ENCODE measurements around the gene GABRG3. TPM values are rescaled to one million over a fixed set of nuclear protein-coding genes. Genes with fewer than 3 reads are reported as not detected.
"Not testable (repeated sequence)": the region's sequence is repeated elsewhere in the genome, so short reads cannot be mapped to it uniquely, and the experiment has no call there.

The GABRG3 gene
- total RNA-seq, 1 donor from 2014 or later = under 0.01 TPM

- no peak overlapping the region for H3K9ac ChIP-seq (ENCODE audit: low read depth in 1 of 3, low read length in 3 of 3)
- peaks cover 0 to 3% (median 0%) of the 10 kb centered on the region in 3 donors for H3K27me3 ChIP-seq (ENCODE audit: control insufficient read depth in 3 of 3, insufficient read depth in 3 of 3, low read length in 3 of 3)
- no peaks in the 10 kb centered on the region for H3K36me3 ChIP-seq (ENCODE audit: control insufficient read depth in 3 of 3, insufficient read depth in 3 of 3, low read length in 3 of 3)
- no peak overlapping the region for H3K27ac ChIP-seq (ENCODE audit: low read depth, low read length)
- H3K4me1 ChIP-seq (ENCODE audit: control insufficient read depth in 3 of 3, insufficient read depth in 3 of 3, low read length in 3 of 3) = no peaks in the 10 kb centered on the region
- peaks cover 0 to 3% (median 0%) of the 10 kb centered on the region in 3 donors for H3K9me3 ChIP-seq (ENCODE audit: control insufficient read depth in 3 of 3, low read length in 3 of 3)
- no peak overlapping the region for H3K4me3 ChIP-seq (ENCODE audit: low read length in 3 of 3)
Observed at GRCh38 chr15:27353856-27354255, 382.9 kb downstream of the GABRG3 start.

DNA sequence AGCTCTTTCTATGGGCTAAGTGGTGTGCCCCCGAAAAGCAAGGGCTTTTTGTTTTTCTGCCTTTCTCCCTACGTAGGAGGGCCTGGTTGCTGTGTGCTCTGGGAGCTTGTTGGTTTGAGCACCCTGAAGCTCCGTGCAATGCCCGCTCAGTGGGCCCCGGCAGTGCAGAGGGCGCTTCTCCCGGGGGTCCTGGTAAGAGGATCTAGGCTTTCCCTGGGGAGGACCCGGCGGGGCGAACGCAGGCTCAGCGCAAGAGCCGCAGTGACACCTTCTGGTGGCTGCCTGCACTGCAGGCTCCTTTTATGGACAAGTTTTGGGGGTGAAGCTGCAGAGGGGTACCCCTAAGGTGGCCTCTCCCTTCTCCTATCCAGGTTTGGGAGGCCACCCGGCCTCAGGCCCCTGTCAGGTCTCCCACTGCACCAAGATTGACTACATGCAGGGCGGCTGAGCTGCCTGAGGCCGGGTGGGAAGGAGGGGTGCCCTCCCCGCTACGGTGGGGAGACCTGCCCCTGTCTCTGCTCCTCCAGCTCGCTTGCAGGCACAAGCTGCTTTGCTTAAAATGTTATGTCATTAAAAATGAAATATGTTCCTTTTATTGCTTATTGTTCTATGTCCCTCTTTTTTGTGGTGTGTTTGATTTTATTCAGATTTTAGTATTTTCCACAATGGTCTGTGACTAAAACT, 387.9 kb downstream of the GABRG3 start:
- Histone ChIP-seq H3K9ac (ENCODE audit: low read depth in 1 of 3, low read length in 3 of 3) (no peak overlapping the region), H3K36me3 (ENCODE audit: control insufficient read depth in 3 of 3, insufficient read depth in 3 of 3, low read length in 3 of 3) (no peaks in the 10 kb centered on the region), H3K9me3 (ENCODE audit: control insufficient read depth in 3 of 3, low read length in 3 of 3) (peaks cover 0 to 2% (median 0%) of the 10 kb centered on the region in 3 donors), H3K27ac (ENCODE audit: low read depth, low read length) (no peak overlapping the region), H3K4me1 (ENCODE audit: control insufficient read depth in 3 of 3, insufficient read depth in 3 of 3, low read length in 3 of 3) (no peaks in the 10 kb centered on the region), H3K4me3 (ENCODE audit: low read length in 3 of 3) (no peak overlapping the region), H3K27me3 (ENCODE audit: control insufficient read depth in 3 of 3, insufficient read depth in 3 of 3, low read length in 3 of 3) (no peaks in the 10 kb centered on the region)

- H3K36me3 ChIP-seq (ENCODE audit: control insufficient read depth in 3 of 3, insufficient read depth in 3 of 3, low read length in 3 of 3) = no peaks in the 10 kb centered on the region
- no peaks in the 10 kb centered on the region for H3K9me3 ChIP-seq (ENCODE audit: control insufficient read depth in 3 of 3, low read length in 3 of 3)
- H3K4me3 ChIP-seq (ENCODE audit: low read length in 3 of 3) = no peak overlapping the region
- H3K27me3 ChIP-seq (ENCODE audit: control insufficient read depth in 3 of 3, insufficient read depth in 3 of 3, low read length in 3 of 3) = no peaks in the 10 kb centered on the region
- no peaks in the 10 kb centered on the region for H3K4me1 ChIP-seq (ENCODE audit: control insufficient read depth in 3 of 3, insufficient read depth in 3 of 3, low read length in 3 of 3)
- no peak overlapping the region for H3K9ac ChIP-seq (ENCODE audit: low read depth in 1 of 3, low read length in 3 of 3)
- H3K27ac ChIP-seq (ENCODE audit: low read depth, low read length) = no peak overlapping the region
Observed at GRCh38 chr15:27359586-27359985, 388.6 kb downstream of the GABRG3 start.

DNA sequence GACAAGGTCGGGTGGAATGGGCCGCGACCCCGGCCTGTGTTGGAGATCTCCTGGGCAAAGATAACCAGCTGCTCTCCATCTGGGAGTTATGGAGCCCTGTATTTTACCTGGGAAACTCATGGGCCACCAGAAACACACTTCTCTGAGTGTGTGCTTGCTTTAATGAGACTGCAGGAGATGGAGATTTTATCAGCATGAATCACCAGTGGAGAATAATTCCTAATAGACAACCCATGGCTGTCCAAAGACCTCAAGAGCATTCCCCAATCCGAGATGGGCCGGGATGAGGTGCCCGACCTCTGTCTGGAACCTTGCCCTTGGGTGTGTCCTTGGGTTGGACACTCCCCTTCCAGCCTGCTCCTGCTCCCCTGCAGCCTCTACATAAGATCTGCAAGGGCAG, 389.3 kb downstream of the GABRG3 start:
- Histone ChIP-seq H3K4me3 (ENCODE audit: low read length in 3 of 3) (no peak overlapping the region), H3K27ac (ENCODE audit: low read depth, low read length) (no peak overlapping the region), H3K9me3 (ENCODE audit: control insufficient read depth in 3 of 3, low read length in 3 of 3) (no peaks in the 10 kb centered on the region), H3K9ac (ENCODE audit: low read depth in 1 of 3, low read length in 3 of 3) (no peak overlapping the region), H3K27me3 (ENCODE audit: control insufficient read depth in 3 of 3, insufficient read depth in 3 of 3, low read length in 3 of 3) (no peaks in the 10 kb centered on the region), H3K4me1 (ENCODE audit: control insufficient read depth in 3 of 3, insufficient read depth in 3 of 3, low read length in 3 of 3) (no peaks in the 10 kb centered on the region), H3K36me3 (ENCODE audit: control insufficient read depth in 3 of 3, insufficient read depth in 3 of 3, low read length in 3 of 3) (no peaks in the 10 kb centered on the region)

GRCh38 chr15:27361438-27361837, 390.5 kb downstream of the GABRG3 start:
- no peak overlapping the region for H3K4me3 ChIP-seq (ENCODE audit: low read length in 3 of 3)
- no peaks in the 10 kb centered on the region for H3K9me3 ChIP-seq (ENCODE audit: control insufficient read depth in 3 of 3, low read length in 3 of 3)
- no peaks in the 10 kb centered on the region for H3K36me3 ChIP-seq (ENCODE audit: control insufficient read depth in 3 of 3, insufficient read depth in 3 of 3, low read length in 3 of 3)
- no peaks in the 10 kb centered on the region for H3K4me1 ChIP-seq (ENCODE audit: control insufficient read depth in 3 of 3, insufficient read depth in 3 of 3, low read length in 3 of 3)
- H3K27me3 ChIP-seq (ENCODE audit: control insufficient read depth in 3 of 3, insufficient read depth in 3 of 3, low read length in 3 of 3) = no peaks in the 10 kb centered on the region
- H3K27ac ChIP-seq (ENCODE audit: low read depth, low read length) = no peak overlapping the region
- H3K9ac ChIP-seq (ENCODE audit: low read depth in 1 of 3, low read length in 3 of 3) = no peak overlapping the region

DNA sequence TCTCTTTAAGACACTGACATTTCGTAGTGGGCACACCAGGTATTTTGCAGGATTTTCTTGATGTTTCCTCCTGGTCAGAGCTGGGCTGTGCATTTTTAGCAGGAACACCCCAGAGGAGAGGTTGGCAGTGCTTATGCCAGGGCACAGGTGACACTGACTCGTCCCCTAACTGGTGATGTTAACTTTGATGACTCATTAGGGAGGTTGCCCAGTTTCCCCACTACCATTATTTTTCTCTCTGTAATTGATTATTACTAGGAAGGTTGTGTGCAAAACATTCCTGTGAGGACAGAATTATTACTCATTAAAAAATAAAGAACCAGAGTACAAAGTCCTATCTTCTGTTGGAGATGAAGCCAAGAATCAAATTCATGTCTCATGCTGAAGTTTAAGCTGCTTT, 394.5 kb downstream of the GABRG3 start:
- Histone ChIP-seq H3K27me3 (ENCODE audit: control insufficient read depth in 3 of 3, insufficient read depth in 3 of 3, low read length in 3 of 3) (no peaks in the 10 kb centered on the region), H3K4me1 (ENCODE audit: control insufficient read depth in 3 of 3, insufficient read depth in 3 of 3, low read length in 3 of 3) (no peaks in the 10 kb centered on the region), H3K9me3 (ENCODE audit: control insufficient read depth in 3 of 3, low read length in 3 of 3) (no peaks in the 10 kb centered on the region), H3K4me3 (ENCODE audit: low read length in 3 of 3) (no peak overlapping the region), H3K36me3 (ENCODE audit: control insufficient read depth in 3 of 3, insufficient read depth in 3 of 3, low read length in 3 of 3) (no peaks in the 10 kb centered on the region), H3K27ac (ENCODE audit: low read depth, low read length) (no peak overlapping the region), H3K9ac (ENCODE audit: low read depth in 1 of 3, low read length in 3 of 3) (no peak overlapping the region)

DNA sequence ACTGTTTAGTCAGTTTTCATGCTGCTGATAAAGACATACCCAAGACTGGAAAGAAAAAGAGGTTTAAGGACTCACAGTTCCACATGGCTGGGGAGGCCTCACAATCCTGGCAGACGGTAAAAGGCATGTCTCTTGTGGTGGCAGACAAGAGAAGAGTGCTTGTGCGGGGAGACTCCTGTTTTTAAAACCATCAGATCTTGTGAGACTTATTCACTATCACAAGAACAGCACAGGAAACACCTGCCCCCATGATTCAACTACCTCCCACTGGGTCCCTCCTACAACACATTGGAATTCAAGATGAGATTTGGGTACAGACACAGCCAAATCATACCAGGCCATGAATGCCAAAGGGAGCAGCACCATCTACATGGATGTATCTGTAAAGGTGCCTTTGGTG, 406.4 kb downstream of the GABRG3 start:
- not testable (repeated sequence) for H3K27me3 ChIP-seq (ENCODE audit: control insufficient read depth in 3 of 3, insufficient read depth in 3 of 3, low read length in 3 of 3); H3K9me3 ChIP-seq (ENCODE audit: control insufficient read depth in 3 of 3, low read length in 3 of 3); H3K36me3 ChIP-seq (ENCODE audit: control insufficient read depth in 3 of 3, insufficient read depth in 3 of 3, low read length in 3 of 3); H3K27ac ChIP-seq (ENCODE audit: low read depth, low read length); H3K4me3 ChIP-seq (ENCODE audit: low read length in 3 of 3); H3K9ac ChIP-seq (ENCODE audit: low read depth in 1 of 3, low read length in 3 of 3); H3K4me1 ChIP-seq (ENCODE audit: control insufficient read depth in 3 of 3, insufficient read depth in 3 of 3, low read length in 3 of 3)

GRCh38 chr15:27382361-27383025, 411.5 kb downstream of the GABRG3 start:
- H3K9me3 ChIP-seq (ENCODE audit: control insufficient read depth in 3 of 3, low read length in 3 of 3) = no peaks in the 10 kb centered on the region
- no peaks in the 10 kb centered on the region for H3K36me3 ChIP-seq (ENCODE audit: control insufficient read depth in 3 of 3, insufficient read depth in 3 of 3, low read length in 3 of 3)
- H3K27me3 ChIP-seq (ENCODE audit: control insufficient read depth in 3 of 3, insufficient read depth in 3 of 3, low read length in 3 of 3) = no peaks in the 10 kb centered on the region
- H3K4me3 ChIP-seq (ENCODE audit: low read length in 3 of 3) = no peak overlapping the region
- no peaks in the 10 kb centered on the region for H3K4me1 ChIP-seq (ENCODE audit: control insufficient read depth in 3 of 3, insufficient read depth in 3 of 3, low read length in 3 of 3)
- H3K9ac ChIP-seq (ENCODE audit: low read depth in 1 of 3, low read length in 3 of 3) = no peak overlapping the region
- H3K27ac ChIP-seq (ENCODE audit: low read depth, low read length) = no peak overlapping the region

DNA sequence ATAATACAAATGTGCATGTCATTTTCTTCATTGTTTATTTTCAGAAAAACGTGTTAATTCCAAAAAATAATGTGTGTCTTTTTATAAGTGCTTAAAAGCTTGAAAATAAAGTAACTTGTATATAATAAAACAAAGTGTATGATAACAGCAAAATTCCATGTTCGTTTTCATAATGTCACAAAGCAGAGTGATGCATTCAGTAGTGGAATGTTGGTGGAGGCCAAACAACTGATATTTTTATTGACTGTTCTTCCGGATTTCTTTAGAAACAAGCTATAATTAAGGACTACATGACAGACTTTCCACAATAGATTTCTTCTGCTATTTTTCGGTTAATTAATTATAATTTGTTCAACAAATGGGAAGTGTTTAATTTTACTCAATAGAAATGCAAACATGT, 412.7 kb downstream of the GABRG3 start:
- Histone ChIP-seq H3K27me3 (ENCODE audit: control insufficient read depth in 3 of 3, insufficient read depth in 3 of 3, low read length in 3 of 3) (no peaks in the 10 kb centered on the region), H3K36me3 (ENCODE audit: control insufficient read depth in 3 of 3, insufficient read depth in 3 of 3, low read length in 3 of 3) (no peaks in the 10 kb centered on the region), H3K9ac (ENCODE audit: low read depth in 1 of 3, low read length in 3 of 3) (no peak overlapping the region), H3K4me3 (ENCODE audit: low read length in 3 of 3) (no peak overlapping the region), H3K4me1 (ENCODE audit: control insufficient read depth in 3 of 3, insufficient read depth in 3 of 3, low read length in 3 of 3) (no peaks in the 10 kb centered on the region), H3K9me3 (ENCODE audit: control insufficient read depth in 3 of 3, low read length in 3 of 3) (no peaks in the 10 kb centered on the region), H3K27ac (ENCODE audit: low read depth, low read length) (no peak overlapping the region)

GRCh38 chr15:27392163-27392562, 421.2 kb downstream of the GABRG3 start:
- Histone ChIP-seq H3K36me3 (ENCODE audit: control insufficient read depth in 3 of 3, insufficient read depth in 3 of 3, low read length in 3 of 3) (no peaks in the 10 kb centered on the region), H3K9me3 (ENCODE audit: control insufficient read depth in 3 of 3, low read length in 3 of 3) (no peaks in the 10 kb centered on the region), H3K9ac (ENCODE audit: low read depth in 1 of 3, low read length in 3 of 3) (no peak overlapping the region), H3K27ac (ENCODE audit: low read depth, low read length) (no peak overlapping the region), H3K4me1 (ENCODE audit: control insufficient read depth in 3 of 3, insufficient read depth in 3 of 3, low read length in 3 of 3) (no peaks in the 10 kb centered on the region), H3K27me3 (ENCODE audit: control insufficient read depth in 3 of 3, insufficient read depth in 3 of 3, low read length in 3 of 3) (no peaks in the 10 kb centered on the region), H3K4me3 (ENCODE audit: low read length in 3 of 3) (no peak overlapping the region)

All from skeletal muscle tissue (tissue), 4 donors.